Measurements from ENCODE around the gene SKIL.

SKIL gene

DNA sequence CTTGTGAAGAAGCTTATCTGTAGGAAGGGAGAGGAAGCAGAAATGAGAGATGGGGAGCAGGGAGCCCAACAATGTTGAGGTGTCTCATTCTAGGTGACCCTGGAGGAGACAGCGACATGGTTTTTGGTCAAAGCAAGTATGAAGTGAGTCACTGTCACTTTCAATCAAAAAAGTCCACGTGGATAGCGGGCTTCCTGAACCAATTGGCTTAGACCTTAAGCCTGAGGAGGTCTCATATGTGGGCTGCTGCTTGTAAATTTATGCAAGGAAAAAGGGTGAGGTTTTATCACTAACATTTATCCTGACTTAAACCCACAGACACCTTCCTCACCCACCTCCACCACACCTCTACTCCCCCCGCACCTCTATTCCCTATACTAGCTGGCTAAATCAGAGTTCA lies 83.9 kb downstream of the SKIL start:
- H3F3A ChIP-seq (ENCODE audit: insufficient read depth, low read length) = no peaks in the 10 kb centered on the region
- no peak overlapping the region for H3K4me2 ChIP-seq (ENCODE audit: low read depth, low read length)
- H3K27me3 ChIP-seq (replicated peaks; ENCODE audit: insufficient read depth, low read length) = no peaks in the 10 kb centered on the region
- H2AFZ ChIP-seq (ENCODE audit: low read length) = no peak overlapping the region
- no peaks in the 10 kb centered on the region for H3K79me2 ChIP-seq (ENCODE audit: low read length)
- no peaks in the 10 kb centered on the region for H3K4me1 ChIP-seq (ENCODE audit: low read length)
- H3K9me3 ChIP-seq (replicated peaks; ENCODE audit: insufficient read depth, low read length) = no peaks in the 10 kb centered on the region
- H4K20me1 ChIP-seq (ENCODE audit: insufficient read depth, low read length) = no peaks in the 10 kb centered on the region
- H3K9me2 ChIP-seq (replicated peaks; ENCODE audit: insufficient read depth, low read length) = no peaks in the 10 kb centered on the region
- no peak overlapping the region for H3K4me3 ChIP-seq (ENCODE audit: low read length)
- H3K27ac ChIP-seq (ENCODE audit: low read length) = no peak overlapping the region
- TF ChIP-seq EZH2 (optimal IDR thresholded peaks at IDR 0.05; ENCODE audit: low read depth, low read length) (no peak), EZH2phosphoT487 (IDR thresholded peaks at IDR 0.05; ENCODE audit: low read length) (no peak)
- TF ChIP-seq, protein P1, sequence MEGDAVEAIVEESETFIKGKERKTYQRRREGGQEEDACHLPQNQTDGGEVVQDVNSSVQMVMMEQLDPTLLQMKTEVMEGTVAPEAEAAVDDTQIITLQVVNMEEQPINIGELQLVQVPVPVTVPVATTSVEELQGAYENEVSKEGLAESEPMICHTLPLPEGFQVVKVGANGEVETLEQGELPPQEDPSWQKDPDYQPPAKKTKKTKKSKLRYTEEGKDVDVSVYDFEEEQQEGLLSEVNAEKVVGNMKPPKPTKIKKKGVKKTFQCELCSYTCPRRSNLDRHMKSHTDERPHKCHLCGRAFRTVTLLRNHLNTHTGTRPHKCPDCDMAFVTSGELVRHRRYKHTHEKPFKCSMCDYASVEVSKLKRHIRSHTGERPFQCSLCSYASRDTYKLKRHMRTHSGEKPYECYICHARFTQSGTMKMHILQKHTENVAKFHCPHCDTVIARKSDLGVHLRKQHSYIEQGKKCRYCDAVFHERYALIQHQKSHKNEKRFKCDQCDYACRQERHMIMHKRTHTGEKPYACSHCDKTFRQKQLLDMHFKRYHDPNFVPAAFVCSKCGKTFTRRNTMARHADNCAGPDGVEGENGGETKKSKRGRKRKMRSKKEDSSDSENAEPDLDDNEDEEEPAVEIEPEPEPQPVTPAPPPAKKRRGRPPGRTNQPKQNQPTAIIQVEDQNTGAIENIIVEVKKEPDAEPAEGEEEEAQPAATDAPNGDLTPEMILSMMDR (IDR thresholded peaks at IDR 0.05; ENCODE audit: low read length) = no peak
- no peaks in the 10 kb centered on the region for H3K36me3 ChIP-seq (replicated peaks; ENCODE audit: insufficient read depth, low read length)
- H3K9ac ChIP-seq (ENCODE audit: low read length) = no peak overlapping the region
- DNase-seq = no peak

DNA sequence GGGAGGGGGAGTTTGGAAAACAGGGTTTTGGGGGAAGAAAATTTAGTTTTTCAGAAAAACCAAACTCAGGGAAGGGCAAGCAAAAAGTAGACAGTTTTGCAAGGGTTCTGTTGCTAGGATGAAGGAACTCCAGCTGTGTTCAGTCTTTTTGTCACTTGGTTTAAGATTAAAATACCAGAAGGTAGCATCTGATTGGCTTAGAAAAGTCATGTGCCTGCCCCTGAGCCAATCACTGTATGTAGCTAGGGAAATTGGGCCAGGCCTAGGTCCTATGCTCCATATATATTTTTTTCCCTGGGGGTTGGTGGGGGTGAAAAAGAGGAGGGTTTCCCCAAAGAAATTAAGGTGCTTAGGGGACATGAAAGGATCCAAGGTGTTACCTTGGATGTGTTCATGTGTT lies 85.4 kb downstream of the SKIL start:
- H3K9me3 ChIP-seq (replicated peaks; ENCODE audit: insufficient read depth, low read length) = no peaks in the 10 kb centered on the region
- no peaks in the 10 kb centered on the region for H4K20me1 ChIP-seq (ENCODE audit: insufficient read depth, low read length)
- H3K4me2 ChIP-seq (ENCODE audit: low read depth, low read length) = no peak overlapping the region
- H3F3A ChIP-seq (ENCODE audit: insufficient read depth, low read length) = no peaks in the 10 kb centered on the region
- no peaks in the 10 kb centered on the region for H3K79me2 ChIP-seq (ENCODE audit: low read length)
- no peaks in the 10 kb centered on the region for H3K4me1 ChIP-seq (ENCODE audit: low read length)
- H3K27me3 ChIP-seq (replicated peaks; ENCODE audit: insufficient read depth, low read length) = no peaks in the 10 kb centered on the region
- TF ChIP-seq EZH2phosphoT487 (IDR thresholded peaks at IDR 0.05; ENCODE audit: low read length) = no peak
- no peak for TF ChIP-seq EZH2 (optimal IDR thresholded peaks at IDR 0.05; ENCODE audit: low read depth, low read length)
- TF ChIP-seq, protein P1 (IDR thresholded peaks at IDR 0.05; ENCODE audit: low read length) = no peak
- no peaks in the 10 kb centered on the region for H3K36me3 ChIP-seq (replicated peaks; ENCODE audit: insufficient read depth, low read length)
- no peak overlapping the region for H3K27ac ChIP-seq (ENCODE audit: low read length)
- H3K9ac ChIP-seq (ENCODE audit: low read length) = no peak overlapping the region
- no peaks in the 10 kb centered on the region for H3K9me2 ChIP-seq (replicated peaks; ENCODE audit: insufficient read depth, low read length)
- H2AFZ ChIP-seq (ENCODE audit: low read length) = no peak overlapping the region
- no peak for DNase-seq
- no peak overlapping the region for H3K4me3 ChIP-seq (ENCODE audit: low read length)

DNA sequence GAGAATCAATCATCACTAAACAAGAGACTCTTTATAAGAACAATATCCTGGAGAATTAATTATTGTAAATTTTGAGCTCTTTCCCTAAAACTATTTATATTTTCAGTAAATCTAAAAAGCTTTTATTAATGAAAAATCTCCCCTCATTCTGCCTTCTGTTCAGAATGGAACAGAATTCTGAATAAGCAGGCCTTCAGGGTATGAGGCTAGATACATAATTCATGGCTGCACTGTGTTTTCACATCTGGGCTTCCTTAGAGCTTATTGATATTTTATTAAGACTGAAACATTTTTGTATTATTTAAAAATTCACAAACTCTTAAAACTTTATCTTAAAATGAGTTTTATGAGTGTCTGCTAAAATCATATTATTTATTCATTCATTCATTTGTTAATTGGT lies 85.9 kb downstream of the SKIL start:
- Histone ChIP-seq H3K9ac (ENCODE audit: low read length) (no peak overlapping the region), H3K27ac (ENCODE audit: low read length) (no peak overlapping the region), H3K4me3 (ENCODE audit: low read length) (no peak overlapping the region), H3F3A (ENCODE audit: insufficient read depth, low read length) (no peaks in the 10 kb centered on the region), H4K20me1 (ENCODE audit: insufficient read depth, low read length) (no peaks in the 10 kb centered on the region), H3K36me3 (replicated peaks; ENCODE audit: insufficient read depth, low read length) (no peaks in the 10 kb centered on the region), H2AFZ (ENCODE audit: low read length) (no peak overlapping the region), H3K79me2 (ENCODE audit: low read length) (no peaks in the 10 kb centered on the region), H3K9me3 (replicated peaks; ENCODE audit: insufficient read depth, low read length) (no peaks in the 10 kb centered on the region), H3K4me2 (ENCODE audit: low read depth, low read length) (no peak overlapping the region), H3K4me1 (ENCODE audit: low read length) (no peaks in the 10 kb centered on the region), H3K27me3 (replicated peaks; ENCODE audit: insufficient read depth, low read length) (no peaks in the 10 kb centered on the region), H3K9me2 (replicated peaks; ENCODE audit: insufficient read depth, low read length) (no peaks in the 10 kb centered on the region)
- DNase-seq = no peak
- TF ChIP-seq, protein P1 (IDR thresholded peaks at IDR 0.05; ENCODE audit: low read length) = no peak
- TF ChIP-seq EZH2phosphoT487 (IDR thresholded peaks at IDR 0.05; ENCODE audit: low read length) = no peak
- no peak for TF ChIP-seq EZH2 (optimal IDR thresholded peaks at IDR 0.05; ENCODE audit: low read depth, low read length)

All from MM.1S (cell line).